GM19240 (cell line): ENCODE measurements around the gene LUC7L.
"Not testable (repeated sequence)": the region's sequence is repeated elsewhere in the genome, so short reads cannot be mapped to it uniquely, and the experiment has no call there.

Experiments
- DNase-seq: peaks from one replicate; pipeline ENCODE4 v3.0.0; 2011; ENCODE audit warnings: low spot score; ENCODE audit not compliant: insufficient read length

LUC7L gene, protein sequence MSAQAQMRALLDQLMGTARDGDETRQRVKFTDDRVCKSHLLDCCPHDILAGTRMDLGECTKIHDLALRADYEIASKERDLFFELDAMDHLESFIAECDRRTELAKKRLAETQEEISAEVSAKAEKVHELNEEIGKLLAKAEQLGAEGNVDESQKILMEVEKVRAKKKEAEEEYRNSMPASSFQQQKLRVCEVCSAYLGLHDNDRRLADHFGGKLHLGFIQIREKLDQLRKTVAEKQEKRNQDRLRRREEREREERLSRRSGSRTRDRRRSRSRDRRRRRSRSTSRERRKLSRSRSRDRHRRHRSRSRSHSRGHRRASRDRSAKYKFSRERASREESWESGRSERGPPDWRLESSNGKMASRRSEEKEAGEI

GRCh38 chr16:228852-229730, at the start of gene LUC7L:
TSS of gene LUC7L (minus strand) at chr16:229449. CDS start at chr16:229339, 110 bp downstream.
- peak; percentile 76 for DNase-seq

- no peak for DNase-seq
These were observed 49.7 kb upstream of the LUC7L start for GRCh38 chr16:278863-279366.

- DNase-seq: no peak
These were observed 47.3 kb upstream of the LUC7L start for GRCh38 chr16:276426-277077.

GRCh38 chr16:275786-276232, 46.6 kb upstream of the LUC7L start, which contains the start of gene RGS11:
TSS of gene RGS11 (minus strand) at chr16:275944. CDS start at chr16:275911, 33 bp downstream.
- DNase-seq: no peak

- no peak for DNase-seq
These were observed 45.9 kb upstream of the LUC7L start for GRCh38 chr16:275041-275641.

- DNase-seq: no peak
These were observed 44.5 kb upstream of the LUC7L start for GRCh38 chr16:273547-274421.

DNA sequence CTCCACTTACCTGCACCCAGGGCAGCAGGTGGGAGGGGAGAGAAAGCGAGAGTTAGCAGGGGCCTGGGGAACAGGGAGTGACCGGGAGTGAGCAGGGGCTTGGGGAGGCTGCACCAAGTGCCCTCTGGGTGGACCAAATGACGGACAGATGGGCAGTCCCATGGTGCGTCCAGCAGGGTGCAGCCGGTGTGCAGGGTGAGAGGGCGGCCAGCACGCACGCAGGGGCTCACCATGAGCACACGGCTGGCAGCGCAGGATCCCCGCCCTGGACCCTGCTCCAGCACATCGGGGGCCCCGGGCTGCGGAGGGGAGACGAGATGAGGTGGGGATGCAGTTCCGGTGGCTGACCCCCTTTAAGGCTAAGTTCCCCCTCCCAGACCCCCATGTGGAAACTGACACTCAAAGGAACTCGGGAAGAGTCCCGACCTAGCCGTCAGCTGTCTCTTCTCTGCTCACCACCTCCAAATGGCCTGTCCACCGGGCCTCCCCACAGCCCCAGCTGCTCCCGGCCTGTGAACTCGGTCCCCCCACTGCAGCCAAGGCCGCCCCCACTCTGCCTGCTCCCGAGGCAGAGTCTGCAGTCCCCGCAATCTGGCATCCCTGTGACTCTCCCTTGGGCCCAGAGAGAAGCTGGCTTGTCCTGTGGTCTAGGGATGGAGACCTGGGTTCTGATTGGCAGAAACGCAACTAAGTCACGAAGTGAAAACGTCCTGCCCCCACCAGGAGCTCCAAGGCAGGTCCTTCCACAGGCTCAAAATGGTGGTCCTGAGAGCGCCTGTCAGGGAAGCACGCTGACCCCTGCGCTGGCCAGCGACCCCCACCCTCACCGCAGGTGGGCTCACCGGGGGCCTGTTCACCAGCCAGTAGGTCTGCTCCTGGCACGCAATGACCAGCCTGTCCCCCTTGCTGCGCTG, 43.6 kb upstream of the LUC7L start:
- no peak for DNase-seq

DNA sequence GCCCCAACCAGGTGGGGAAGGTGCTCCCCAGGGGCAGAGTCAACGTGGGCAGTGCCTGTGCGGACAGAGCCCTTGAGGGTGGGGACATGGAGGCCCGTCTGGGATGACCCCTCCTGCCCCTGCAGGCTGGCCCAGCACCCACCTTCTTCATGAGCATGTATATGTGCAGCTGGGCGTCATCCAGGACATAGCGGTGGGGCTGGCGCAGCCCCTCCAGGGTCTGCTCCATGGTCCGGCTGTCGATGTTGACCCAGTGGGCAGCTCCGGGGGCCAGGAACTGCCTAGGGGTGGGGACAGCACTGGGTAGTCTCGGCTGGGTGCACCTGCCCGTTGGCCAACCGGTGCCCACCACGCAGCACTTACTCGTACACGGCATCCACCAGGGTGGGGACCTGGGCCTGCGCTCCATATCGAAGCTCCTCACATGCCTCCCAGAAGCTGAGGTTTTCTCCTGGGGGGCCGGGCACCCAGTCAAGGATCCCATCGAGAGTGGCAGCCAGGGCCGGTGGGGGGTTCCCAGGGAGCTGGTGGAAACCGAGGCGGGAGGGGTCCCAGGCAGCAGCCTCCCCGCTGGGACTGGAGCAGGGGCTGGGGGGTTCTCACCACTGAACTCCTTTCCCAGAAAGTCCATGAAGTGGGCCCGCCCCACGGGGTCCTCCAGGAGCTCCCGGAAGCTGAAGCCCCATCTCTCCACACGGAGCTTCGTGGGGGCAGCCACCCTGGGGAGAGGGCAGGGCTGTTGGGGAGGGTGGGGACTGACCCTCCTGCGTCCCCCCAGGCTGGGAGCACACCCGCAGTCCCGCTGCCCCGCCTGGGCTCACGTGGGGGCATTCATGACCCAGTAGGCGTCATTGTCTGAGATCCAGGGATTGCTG, 41.4 kb upstream of the LUC7L start:
- DNase-seq: no peak

DNA sequence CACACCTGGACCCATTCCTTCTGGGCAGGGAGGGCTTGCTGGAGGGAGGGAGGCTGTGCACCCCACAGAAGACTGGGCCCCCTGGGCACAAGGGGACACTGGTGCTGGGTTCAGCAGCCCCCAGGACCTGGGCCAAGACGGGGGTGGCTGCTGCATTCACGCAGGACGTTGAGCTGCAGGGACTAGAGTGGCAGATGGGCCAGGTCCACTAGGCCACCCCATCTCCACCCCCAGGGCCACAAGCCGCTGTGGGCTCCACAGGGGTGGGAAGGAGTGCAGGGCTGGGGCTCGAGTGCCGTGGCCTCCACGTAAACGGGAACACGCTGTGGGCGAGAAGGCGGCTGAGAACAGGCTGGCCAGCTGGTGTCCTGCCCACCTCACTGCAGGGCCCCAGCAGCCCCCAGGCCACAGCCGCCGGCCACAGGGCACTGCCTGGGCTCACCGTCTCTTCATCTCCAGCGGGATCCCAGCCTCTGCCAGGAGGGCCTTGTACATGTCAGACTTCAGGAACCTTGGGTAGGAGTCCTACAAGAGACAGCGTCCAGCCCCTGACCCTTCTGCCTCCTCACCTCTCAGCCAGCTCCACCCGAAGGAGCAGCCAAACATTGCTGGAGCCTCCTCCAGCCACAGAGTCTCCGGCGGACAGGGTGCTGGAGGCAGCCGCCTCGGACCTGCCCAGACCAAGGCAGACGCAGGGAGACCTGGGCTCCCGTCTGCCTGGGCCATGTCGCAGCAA, 40.0 kb upstream of the LUC7L start:
- no peak for DNase-seq

GRCh38 chr16:268141-269053, 39.1 kb upstream of the LUC7L start:
- no peak for DNase-seq

- not testable (repeated sequence) for DNase-seq
These were observed 38.3 kb upstream of the LUC7L start for GRCh38 chr16:267562-267961.

DNA sequence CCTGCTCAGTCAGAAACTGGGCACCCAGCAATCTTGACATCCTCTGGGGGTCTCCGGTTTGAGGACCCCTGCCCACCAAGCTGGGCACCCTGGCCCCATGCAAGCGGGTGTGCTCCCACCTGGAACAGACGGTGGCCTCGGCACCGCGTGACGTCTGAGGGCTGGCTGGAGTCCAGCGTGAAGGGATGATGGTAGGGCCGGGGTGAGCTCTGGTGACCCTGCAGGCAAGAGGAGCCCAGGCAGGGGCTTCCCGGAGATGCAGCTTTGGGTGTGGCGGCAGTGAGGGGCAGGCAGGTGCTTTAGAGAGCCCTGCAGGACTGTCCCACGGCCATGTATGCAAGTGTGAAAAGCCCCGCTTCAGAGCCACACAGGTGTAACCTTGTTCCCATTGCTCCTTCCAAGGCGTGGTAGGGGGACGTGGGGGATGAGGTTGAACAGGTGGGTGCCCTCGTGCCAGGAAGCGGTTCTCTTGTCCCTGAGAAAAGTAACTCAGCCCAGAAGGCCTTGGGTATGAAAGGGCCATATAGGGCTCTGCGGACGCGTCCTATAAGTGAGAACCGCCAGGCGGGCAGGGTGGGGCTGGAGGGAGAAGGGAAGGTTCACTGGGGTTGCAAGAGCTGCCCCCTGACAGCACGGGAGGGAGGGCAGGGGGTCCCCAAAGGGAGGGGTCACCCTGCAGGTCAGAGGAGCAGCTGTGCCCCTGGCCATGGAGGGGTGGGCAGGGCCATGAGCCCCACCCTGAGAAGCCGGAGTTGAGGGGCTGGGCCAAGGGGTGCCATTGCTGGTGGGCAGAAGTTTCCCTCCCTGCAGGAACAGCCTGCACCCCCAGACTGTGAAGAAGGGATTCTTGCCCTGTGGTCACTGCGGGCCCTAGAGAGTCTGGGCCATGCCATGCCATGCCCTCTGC, 37.3 kb upstream of the LUC7L start:
- DNase-seq: no peak

DNA sequence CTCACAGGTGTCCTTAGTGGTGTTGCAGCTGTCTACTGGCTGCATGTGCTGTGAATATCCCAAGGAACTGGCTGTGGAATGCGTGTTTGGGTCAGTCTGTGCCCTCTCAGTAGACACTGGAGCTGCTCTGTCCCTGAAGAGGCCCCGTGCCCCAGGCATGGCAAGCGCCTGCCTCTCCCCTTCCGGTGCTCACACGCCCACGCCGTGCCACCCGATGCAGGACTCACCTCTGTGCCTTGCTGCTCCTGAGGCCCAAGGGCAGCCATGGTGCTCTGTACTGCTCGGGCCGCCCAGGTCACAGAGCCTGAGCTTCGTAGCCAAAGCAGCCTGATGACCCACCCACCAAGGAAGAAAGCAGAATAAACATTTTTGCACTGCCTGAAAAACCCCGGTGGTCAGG, 36.5 kb upstream of the LUC7L start:
- DNase-seq: no peak

GRCh38 chr16:265002-265529, 35.8 kb upstream of the LUC7L start:
- no peak for DNase-seq

DNA sequence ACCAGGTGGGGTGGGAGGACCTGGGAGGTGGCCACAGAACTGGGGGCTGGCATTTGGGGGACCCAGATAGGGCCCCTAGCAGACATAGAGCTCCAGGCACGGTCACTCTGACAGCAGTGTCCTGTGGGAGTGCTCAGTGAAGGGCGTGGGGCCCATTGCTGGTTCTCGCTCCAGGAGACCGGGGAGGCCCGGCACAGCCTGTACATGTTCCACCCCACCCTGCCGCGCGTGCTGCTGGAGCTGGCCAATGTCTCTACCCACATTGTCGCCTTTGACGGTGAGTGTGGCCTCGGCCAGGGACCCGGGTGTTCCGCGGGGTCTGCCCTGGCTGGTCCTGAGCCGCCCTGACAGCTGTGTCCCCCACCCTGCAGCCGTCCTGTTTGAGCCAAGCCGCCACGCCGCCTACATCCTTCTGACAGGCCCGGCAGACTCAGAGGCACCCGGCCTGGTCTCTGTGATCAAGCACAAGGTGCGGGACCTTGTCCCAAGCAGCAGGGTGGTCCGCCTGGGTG, 35.2 kb upstream of the LUC7L start:
- DNase-seq: no peak
